Superior temporal gyrus (tissue), 1 donor: ENCODE results near the gene ZNF202.
"Not testable (repeated sequence)": the region's sequence is repeated elsewhere in the genome, so short reads cannot be mapped to it uniquely, and the experiment has no call there.

Source experiments
- DNase-seq: peaks from one replicate; pipeline ENCODE4 v3.0.0-alpha.2; 2016; ENCODE audit errors: extremely low spot score

Gene ZNF202

GRCh38 chr11:123741159-123742030 is at the start of gene ZNF202:
ZNF202 (minus strand) TSS chr11:123741660; CDS start chr11:123730888, 10,772 bp downstream.
- DNase-seq: peak; percentile 95

- no peak for DNase-seq
Observed at GRCh38 chr11:123783536-123783935, 42.1 kb upstream of the ZNF202 start.

GRCh38 chr11:123778511-123778910 is 37.1 kb upstream of the ZNF202 start:
- no peak for DNase-seq

GRCh38 chr11:123775715-123776549 is 34.5 kb upstream of the ZNF202 start:
- no peak for DNase-seq

GRCh38 chr11:123775289-123775688 is 33.8 kb upstream of the ZNF202 start:
- DNase-seq: no peak

- no peak for DNase-seq
Observed at GRCh38 chr11:123773959-123774358, 32.5 kb upstream of the ZNF202 start.

GRCh38 chr11:123773026-123773425 is 31.6 kb upstream of the ZNF202 start:
- DNase-seq: no peak

GRCh38 chr11:123771664-123772063 is 30.2 kb upstream of the ZNF202 start:
- DNase-seq: no peak

- DNase-seq: no peak
Observed at GRCh38 chr11:123770712-123771111, 29.3 kb upstream of the ZNF202 start.

- no peak for DNase-seq
Observed at GRCh38 chr11:123765601-123766000, 24.1 kb upstream of the ZNF202 start.

GRCh38 chr11:123762422-123762821 is 21.0 kb upstream of the ZNF202 start:
- DNase-seq: no peak

- DNase-seq: no peak
Observed at GRCh38 chr11:123760894-123761293, 19.4 kb upstream of the ZNF202 start.

GRCh38 chr11:123757976-123758375 is 16.5 kb upstream of the ZNF202 start:
- no peak for DNase-seq

GRCh38 chr11:123755813-123756212 is 14.4 kb upstream of the ZNF202 start:
- DNase-seq: no peak

GRCh38 chr11:123755344-123755743 is 13.9 kb upstream of the ZNF202 start:
- DNase-seq: peak; percentile 10

GRCh38 chr11:123754101-123754568 is 12.7 kb upstream of the ZNF202 start, which contains the start of gene OR6X1:
OR6X1 (minus strand) TSS chr11:123754518; CDS start chr11:123754518, 0 bp downstream.
- DNase-seq: no peak

GRCh38 chr11:123753110-123753509 is 11.7 kb upstream of the ZNF202 start:
- DNase-seq: no peak

GRCh38 chr11:123751781-123752180 is 10.3 kb upstream of the ZNF202 start:
- no peak for DNase-seq

- DNase-seq: not testable (repeated sequence)
Observed at GRCh38 chr11:123748349-123748748, 6.9 kb upstream of the ZNF202 start.

GRCh38 chr11:123745764-123746451 is 4.4 kb upstream of the ZNF202 start:
- DNase-seq: no peak

- DNase-seq: no peak
Observed at GRCh38 chr11:123742724-123743120, 1.3 kb upstream of the ZNF202 start.
